Measurements from ENCODE around the gene GRK1.

GRK1 gene

GRCh38 chr13:113784645-113785024 lies 117.6 kb downstream of the GRK1 start:
- TF ChIP-seq CTCF (IDR thresholded peaks at IDR 0.05; ENCODE audit: borderline replicate concordance, insufficient read depth, low read depth, low read length): no peak
- H3K4me3 ChIP-seq (ENCODE audit: low read depth, low read length): no peak overlapping the region

- H3K4me3 ChIP-seq (ENCODE audit: low read depth, low read length): no peak overlapping the region
- no peak for TF ChIP-seq CTCF (IDR thresholded peaks at IDR 0.05; ENCODE audit: borderline replicate concordance, insufficient read depth, low read depth, low read length)
Observed at GRCh38 chr13:113785051-113786010, 118.3 kb downstream of the GRK1 start.

GRCh38 chr13:113786262-113786841 lies 119.3 kb downstream of the GRK1 start:
- H3K4me3 ChIP-seq (ENCODE audit: low read depth, low read length): no peak overlapping the region
- no peak for TF ChIP-seq CTCF (IDR thresholded peaks at IDR 0.05; ENCODE audit: borderline replicate concordance, insufficient read depth, low read depth, low read length)

Data from GM12875 (cell line).